ENCODE results near the gene FNBP1L. TPM values are rescaled to one million over a fixed set of nuclear protein-coding genes. Genes with fewer than 3 reads are reported as not detected.

FNBP1L gene
- total RNA-seq, 1 experiment from 2014 or later, result 31.8 TPM

GRCh38 chr1:93420400-93420799, 27.5 kb upstream of the FNBP1L start:
- no peak overlapping the region for H3K27ac Mint-ChIP-seq (ENCODE audit: low read depth, unreplicated experiment)
- ChIA-PET POLR2A (no interaction called here), CTCF (no interaction called here)
- TF ChIP-seq CTCF (IDR thresholded peaks at IDR 0.05; ENCODE audit: unreplicated experiment), result no peak
- no TSS peak for BruUV-seq (replicated peaks)
- H3K9me3 Mint-ChIP-seq (ENCODE audit: unreplicated experiment), result no peaks in the 10 kb centered on the region
- no peaks in the 10 kb centered on the region for H3K27me3 Mint-ChIP-seq (ENCODE audit: insufficient read depth, unreplicated experiment)
- no peaks in the 10 kb centered on the region for H3K4me1 Mint-ChIP-seq (ENCODE audit: insufficient read depth, unreplicated experiment)
- no peaks in the 10 kb centered on the region for H3K36me3 Mint-ChIP-seq (ENCODE audit: insufficient read depth, unreplicated experiment)
- H3K4me3 Mint-ChIP-seq (ENCODE audit: unreplicated experiment), result no peak overlapping the region
- intact Hi-C loops (cut with micrococcal nuclease), result no loop called here
- no peak for DNase-seq (ENCODE audit: unreplicated experiment)

GRCh38 chr1:93426181-93426580, 21.7 kb upstream of the FNBP1L start:
- H3K27ac Mint-ChIP-seq (ENCODE audit: low read depth, unreplicated experiment), result no peak overlapping the region
- no peak overlapping the region for H3K4me3 Mint-ChIP-seq (ENCODE audit: unreplicated experiment)
- no peaks in the 10 kb centered on the region for H3K27me3 Mint-ChIP-seq (ENCODE audit: insufficient read depth, unreplicated experiment)
- no TSS peak for BruUV-seq (replicated peaks)
- DNase-seq (ENCODE audit: unreplicated experiment), result no peak
- POLR2A ChIA-PET, result interaction anchor here (0.5 kb wide), 1 partner anchor 81 kb away, joined by 4 read pairs; the partner anchor contains the start of gene DR1
- no peaks in the 10 kb centered on the region for H3K9me3 Mint-ChIP-seq (ENCODE audit: unreplicated experiment)
- intact Hi-C loops (cut with micrococcal nuclease), result no loop called here
- no peaks in the 10 kb centered on the region for H3K36me3 Mint-ChIP-seq (ENCODE audit: insufficient read depth, unreplicated experiment)
- TF ChIP-seq CTCF (IDR thresholded peaks at IDR 0.05; ENCODE audit: unreplicated experiment), result no peak
- no peaks in the 10 kb centered on the region for H3K4me1 Mint-ChIP-seq (ENCODE audit: insufficient read depth, unreplicated experiment)
- CTCF ChIA-PET, result no interaction called here

- no peaks in the 10 kb centered on the region for H3K27me3 Mint-ChIP-seq (ENCODE audit: insufficient read depth, unreplicated experiment)
- no peaks in the 10 kb centered on the region for H3K36me3 Mint-ChIP-seq (ENCODE audit: insufficient read depth, unreplicated experiment)
- H3K27ac Mint-ChIP-seq (ENCODE audit: low read depth, unreplicated experiment), result no peak overlapping the region
- intact Hi-C loops (cut with micrococcal nuclease), result no loop called here
- H3K4me1 Mint-ChIP-seq (ENCODE audit: insufficient read depth, unreplicated experiment), result no peaks in the 10 kb centered on the region
- no TSS peak for BruUV-seq (replicated peaks)
- H3K9me3 Mint-ChIP-seq (ENCODE audit: unreplicated experiment), result no peaks in the 10 kb centered on the region
- no peak overlapping the region for H3K4me3 Mint-ChIP-seq (ENCODE audit: unreplicated experiment)
- no peak for DNase-seq (ENCODE audit: unreplicated experiment)
- ChIA-PET CTCF (interaction anchor here (0.6 to 1.0 kb wide), 3 partner anchors 10 to 1529 kb away, joined by 3 to 6 read pairs (median 3); partner anchors contain the start of gene DNTTIP2), POLR2A (interaction anchor here (0.6 to 0.7 kb wide), 3 partner anchors 14 to 444 kb away, joined by 3 to 5 read pairs (median 4); no protein-coding TSS in a partner anchor)
- no peak for TF ChIP-seq CTCF (IDR thresholded peaks at IDR 0.05; ENCODE audit: unreplicated experiment)
These were observed 20.3 kb upstream of the FNBP1L start for GRCh38 chr1:93427656-93428055.

GRCh38 chr1:93433407-93433961, 14.4 kb upstream of the FNBP1L start:
- Mint-ChIP-seq H3K27me3 (ENCODE audit: insufficient read depth, unreplicated experiment) (no peaks in the 10 kb centered on the region), H3K27ac (ENCODE audit: low read depth, unreplicated experiment) (no peak overlapping the region), H3K4me3 (ENCODE audit: unreplicated experiment) (no peak overlapping the region), H3K36me3 (ENCODE audit: insufficient read depth, unreplicated experiment) (no peaks in the 10 kb centered on the region), H3K9me3 (ENCODE audit: unreplicated experiment) (no peaks in the 10 kb centered on the region), H3K4me1 (ENCODE audit: insufficient read depth, unreplicated experiment) (no peaks in the 10 kb centered on the region)
- ChIA-PET CTCF (interaction anchor here (0.6 to 2.3 kb wide), 6 partner anchors 9 to 406 kb away, joined by 3 to 15 read pairs (median 4); no protein-coding TSS in a partner anchor), POLR2A (interaction anchor here (0.7 to 1.2 kb wide), 2 partner anchors 14 to 15 kb away, joined by 3 read pairs; no protein-coding TSS in a partner anchor)
- no peak for TF ChIP-seq CTCF (IDR thresholded peaks at IDR 0.05; ENCODE audit: unreplicated experiment)
- no peak for DNase-seq (ENCODE audit: unreplicated experiment)
- intact Hi-C loops (cut with micrococcal nuclease), result no loop called here
- no TSS peak for BruUV-seq (replicated peaks)

All from MCF 10A (cell line).